HepG2 (cell line): ENCODE measurements around the gene KLHDC7A. TPM values are rescaled to one million over a fixed set of nuclear protein-coding genes. Genes with fewer than 3 reads are reported as not detected.
A peak's percentile ranks its signal among the peaks of the same experiment; 100 is the strongest.

Experiments
- ATF2 ChIP-seq: sonication (generic); formaldehyde crosslinking; IDR thresholded peaks from 2 replicates; pipeline ENCODE4 v1.4.0; 2020; ENCODE audit warnings: missing genetic modification reagents
- ATM ChIP-seq: fragments of 450-650 bp; IDR thresholded peaks from 2 replicates; pipeline ENCODE4 v1.7.1; 2017; ENCODE audit warnings: mild to moderate bottlenecking, borderline replicate concordance
- CBFB ChIP-seq: sonication (generic); formaldehyde crosslinking; IDR thresholded peaks from 2 replicates; pipeline ENCODE4 v1.4.0; 2020; ENCODE audit warnings: missing genetic modification reagents
- E2F1 ChIP-seq: sonication (generic); formaldehyde crosslinking; IDR thresholded peaks from 2 replicates; pipeline ENCODE4 v1.5.0; 2020; ENCODE audit warnings: missing genetic modification reagents
- FOXO1 ChIP-seq: sonication (generic); formaldehyde crosslinking; IDR thresholded peaks from 2 replicates; pipeline ENCODE4 v1.4.0; 2020; ENCODE audit warnings: missing genetic modification reagents
- GTF3A ChIP-seq: sonication (generic); formaldehyde crosslinking; conservative IDR thresholded peaks from 2 replicates; pipeline ENCODE4 v1.4.0; 2020; ENCODE audit warnings: mild to moderate bottlenecking, missing genetic modification reagents
- GZF1 ChIP-seq: sonication (generic); formaldehyde crosslinking; IDR thresholded peaks from 2 replicates; pipeline ENCODE4 v1.5.1; 2020; ENCODE audit warnings: mild to moderate bottlenecking, missing genetic modification reagents
- HOXA9 ChIP-seq: sonication (generic); formaldehyde crosslinking; IDR thresholded peaks from 2 replicates; pipeline ENCODE4 v1.8.1; 2022; ENCODE audit warnings: missing genetic modification reagents, mild to moderate bottlenecking, moderate library complexity, borderline replicate concordance
- MED1 ChIP-seq: sonication (generic); formaldehyde crosslinking; IDR thresholded peaks from 2 replicates; pipeline ENCODE4 v1.4.0; 2020; ENCODE audit warnings: missing genetic modification reagents
- MTA3 ChIP-seq: sonication (generic); formaldehyde crosslinking; IDR thresholded peaks from 2 replicates; pipeline ENCODE4 v1.4.0; 2020; ENCODE audit warnings: missing genetic modification reagents
- NFKBIZ ChIP-seq: IDR thresholded peaks from 2 replicates; pipeline ENCODE4 v1.6.1; 2018; ENCODE audit warnings: missing genetic modification reagents, missing compliant biosample characterization
- NR2F1 ChIP-seq, 2 experiments: fragments of 450-650 bp in 1 of 2; formaldehyde crosslinking in 1 of 2; IDR thresholded peaks; 2 replicates each; pipeline versions ENCODE4 v1.5.0 to v1.6.1; 2016 to 2020; ENCODE audit warnings: mild to moderate bottlenecking in 1 of 2, missing compliant biosample characterization in 1 of 2, missing genetic modification reagents in 1 of 2, moderate library complexity in 1 of 2
- POLR2AphosphoS2 ChIP-seq: IDR thresholded peaks from 2 replicates; pipeline ENCODE4 v1.6.1; 2011; ENCODE audit warnings: low read depth, low read length, improper control_type of control experiment
- RARA ChIP-seq: IDR thresholded peaks from 2 replicates; pipeline ENCODE4 v1.6.1; 2016; ENCODE audit warnings: missing genetic modification reagents, missing compliant biosample characterization
- RFXAP ChIP-seq: sonication (generic); formaldehyde crosslinking; IDR thresholded peaks from 2 replicates; pipeline ENCODE4 v1.4.0; 2020; ENCODE audit warnings: missing genetic modification reagents, borderline replicate concordance
- SAFB2 ChIP-seq: sonication (generic); formaldehyde crosslinking; IDR thresholded peaks from 2 replicates; pipeline ENCODE4 v1.5.1; 2020; ENCODE audit warnings: missing genetic modification reagents, low read depth, mild to moderate bottlenecking, borderline replicate concordance
- SMARCE1 ChIP-seq: fragments of 450-650 bp; IDR thresholded peaks from 2 replicates; pipeline ENCODE4 v1.6.1; 2017; ENCODE audit warnings: borderline replicate concordance
- TBX3 ChIP-seq: fragments of 450-650 bp; IDR thresholded peaks from 2 replicates; pipeline ENCODE4 v1.6.1; 2017; ENCODE audit warnings: antibody characterized with exemption, mild to moderate bottlenecking, inconsistent platforms, borderline replicate concordance
- YY1 ChIP-seq: IDR thresholded peaks from 2 replicates; pipeline ENCODE4 v1.6.1; 2011; ENCODE audit warnings: low read length, low read depth, moderate library complexity, mild to moderate bottlenecking; ENCODE audit not compliant: insufficient read depth, insufficient replicate concordance
- ZMYM3 ChIP-seq: sonication (generic); formaldehyde crosslinking; IDR thresholded peaks from 2 replicates; pipeline ENCODE4 v1.5.1; 2020; ENCODE audit warnings: mild to moderate bottlenecking, missing genetic modification reagents
- ZNF333 ChIP-seq: sonication (generic); formaldehyde crosslinking; IDR thresholded peaks from 2 replicates; pipeline ENCODE4 v1.4.0; 2020; ENCODE audit warnings: mild to moderate bottlenecking, missing genetic modification reagents, borderline replicate concordance
- ZNF354B ChIP-seq: sonication (generic); formaldehyde crosslinking; IDR thresholded peaks from 2 replicates; pipeline ENCODE4 v1.8.0; 2022; ENCODE audit warnings: mild to moderate bottlenecking, missing genetic modification reagents
- ZNF367 ChIP-seq: sonication (generic); formaldehyde crosslinking; IDR thresholded peaks from 2 replicates; pipeline ENCODE4 v1.4.0; 2020; ENCODE audit warnings: missing genetic modification reagents, borderline replicate concordance
- ZNF678 ChIP-seq: sonication (generic); formaldehyde crosslinking; IDR thresholded peaks from 2 replicates; pipeline ENCODE4 v1.4.0; 2020; ENCODE audit warnings: mild to moderate bottlenecking, missing genetic modification reagents
- polyA plus RNA-seq, 8 experiments: library from polyadenylated mRNA; depleted of rRNA in 3 of 8; stranded (reverse) in 7 of 8; unstranded in 1 of 8; fragments of >200 nt; fragmentation: Illumina TruSeq in 4 of 8; extraction: Trizol in 4 of 8; gene quantifications; 2 replicates each; pipeline versions ENCODE4 v1.2.1 to v1.2.3, GENCODE V29; 2011 to 2016; ENCODE audit warnings: low read depth in 4 of 8, missing spikeins in 1 of 8, mixed read lengths in 1 of 8; ENCODE audit not compliant: insufficient read depth in 1 of 8
- total RNA-seq, 5 experiments: library from RNA; depleted of rRNA; stranded (reverse); fragments of >200 nt; fragmentation: Illumina TruSeq; extraction: Trizol; gene quantifications; 2 replicates each; pipeline ENCODE4 v1.2.3, GENCODE V29; 2016; ENCODE audit warnings: low read depth in 1 of 5
- TF ChIP-seq, protein P1 (sequence below): sonication (generic); formaldehyde crosslinking; IDR thresholded peaks from 2 replicates; pipeline ENCODE4 v1.5.0; 2020; ENCODE audit warnings: mild to moderate bottlenecking, missing genetic modification reagents, borderline replicate concordance

The KLHDC7A gene
- total and polyA plus RNA-seq, 2 of the 13 experiments (the other 11 are each of a cell fraction or from before 2014, with no cell fraction given): 0.15 to 1.8 TPM

DNA sequence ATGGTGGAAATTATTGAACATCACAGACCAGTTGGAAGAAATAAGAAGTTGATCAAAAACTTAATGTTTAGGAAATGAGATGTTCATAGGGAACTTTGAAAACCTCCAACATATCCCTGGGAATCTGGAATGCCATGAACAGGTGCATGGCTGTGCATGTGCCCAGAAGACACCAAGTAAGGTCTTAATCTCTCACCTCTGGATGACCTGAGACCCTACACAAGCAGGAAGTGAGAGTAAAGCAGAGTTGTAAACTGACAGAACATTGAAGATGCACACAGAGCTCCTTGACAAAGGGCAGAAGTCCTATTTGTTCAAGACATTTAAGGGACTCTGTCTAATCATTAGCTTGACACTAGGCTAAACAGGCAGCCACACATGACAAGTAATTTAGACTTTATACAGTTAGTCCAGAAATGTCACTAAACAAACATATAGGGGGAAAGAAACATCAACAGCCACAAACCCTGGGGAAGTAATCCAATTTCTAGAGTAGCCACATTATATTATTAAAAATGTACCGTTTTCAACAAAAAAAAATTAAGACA is 34.5 kb downstream of the KLHDC7A start (continued):
- no peak for TF ChIP-seq ATM
- no peak for TF ChIP-seq SAFB2 (CRISPR knock-in tag)
- TF ChIP-seq RARA (CRISPR knock-in tag): peak; percentile 70
- TF ChIP-seq E2F1 (CRISPR knock-in tag): no peak
- TF ChIP-seq MED1 (CRISPR knock-in tag): 0 out of 2 replicates have a peak, but pooled peaks have one; percentile 19
- TF ChIP-seq GTF3A: no peak
- TF ChIP-seq ZMYM3 (CRISPR knock-in tag): no peak
- TF ChIP-seq, protein P1, sequence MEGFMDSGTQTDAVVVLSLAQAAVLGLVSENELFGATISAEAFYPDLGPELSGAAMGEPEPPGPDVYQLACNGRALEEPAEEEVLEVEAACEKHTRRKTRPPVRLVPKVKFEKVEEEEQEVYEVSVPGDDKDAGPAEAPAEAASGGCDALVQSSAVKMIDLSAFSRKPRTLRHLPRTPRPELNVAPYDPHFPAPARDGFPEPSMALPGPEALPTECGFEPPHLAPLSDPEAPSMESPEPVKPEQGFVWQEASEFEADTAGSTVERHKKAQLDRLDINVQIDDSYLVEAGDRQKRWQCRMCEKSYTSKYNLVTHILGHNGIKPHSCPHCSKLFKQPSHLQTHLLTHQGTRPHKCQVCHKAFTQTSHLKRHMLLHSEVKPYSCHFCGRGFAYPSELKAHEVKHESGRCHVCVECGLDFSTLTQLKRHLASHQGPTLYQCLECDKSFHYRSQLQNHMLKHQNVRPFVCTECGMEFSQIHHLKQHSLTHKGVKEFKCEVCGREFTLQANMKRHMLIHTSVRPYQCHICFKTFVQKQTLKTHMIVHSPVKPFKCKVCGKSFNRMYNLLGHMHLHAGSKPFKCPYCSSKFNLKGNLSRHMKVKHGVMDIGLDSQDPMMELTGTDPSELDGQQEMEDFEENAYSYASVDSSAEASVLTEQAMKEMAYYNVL (CRISPR knock-in tag): no peak
- no peak for TF ChIP-seq CBFB (CRISPR knock-in tag)
- no peak for TF ChIP-seq ATF2 (CRISPR knock-in tag)
- TF ChIP-seq HOXA9 (CRISPR knock-in tag): no peak
- no peak for TF ChIP-seq ZNF367 (CRISPR knock-in tag)
- no peak for TF ChIP-seq NFKBIZ (CRISPR knock-in tag)
- TF ChIP-seq POLR2AphosphoS2: no peak
- TF ChIP-seq GZF1 (CRISPR knock-in tag): no peak
- 0 out of 4 replicates have a peak, but pooled peaks of 1 of the 2 experiments have one; percentile 18 for TF ChIP-seq NR2F1 (CRISPR knock-in tag; IDR thresholded peaks at IDR 0.05)
- no peak for TF ChIP-seq ZNF333
- TF ChIP-seq ZNF354B (CRISPR knock-in tag): no peak
- no peak for TF ChIP-seq ZNF678 (CRISPR knock-in tag)
- TF ChIP-seq FOXO1 (CRISPR knock-in tag): no peak
- TF ChIP-seq MTA3 (CRISPR knock-in tag): no peak
- TF ChIP-seq RFXAP (CRISPR knock-in tag): no peak
- no peak for TF ChIP-seq YY1
- no peak for TF ChIP-seq TBX3
- no peak for TF ChIP-seq SMARCE1
